Neural cell (in vitro differentiated cells): Measurements from ENCODE around the gene TSEN34. TPM values are rescaled to one million over a fixed set of nuclear protein-coding genes. Genes with fewer than 3 reads are reported as not detected.

Experiments
- H2AFZ ChIP-seq: fragments of 200-600, 300-800 bp; sonication (generic), shearing (Covaris generic); 2 replicates; pipeline ENCODE4 v1.6.0; 2014; ENCODE audit warnings: low read depth, mild to moderate bottlenecking, antibody characterized with exemption, low read length, moderate library complexity
- H3F3A ChIP-seq: fragments of 200-600 bp; shearing (Covaris generic); 2 replicates; pipeline ENCODE4 v1.6.1; 2016; ENCODE audit warnings: mild to moderate bottlenecking, moderate library complexity, mixed read lengths, antibody characterized with exemption, low read length; ENCODE audit not compliant: insufficient read depth, poor library complexity, severe bottlenecking
- H3K27ac ChIP-seq: fragments of 200-600, 300-800 bp; sonication (generic), shearing (Covaris generic); 2 replicates; pipeline ENCODE4 v1.5.1; 2014; ENCODE audit warnings: mild to moderate bottlenecking, low read length, moderate library complexity
- H3K27me3 ChIP-seq: fragments of 300-800, 200-600 bp; sonication (generic), shearing (Covaris generic); 2 replicates; pipeline ENCODE4 v1.6.0; 2014; ENCODE audit warnings: mild to moderate bottlenecking, low read depth, low read length, moderate library complexity; ENCODE audit not compliant: insufficient read depth
- H3K36me3 ChIP-seq: fragments of 300-800, 200-600 bp; sonication (generic), shearing (Covaris generic); 2 replicates; pipeline ENCODE4 v1.5.1; 2014; ENCODE audit warnings: mild to moderate bottlenecking, antibody characterized with exemption, low read length, moderate library complexity; ENCODE audit not compliant: insufficient read depth
- H3K4me2 ChIP-seq: fragments of 300-800, 200-600 bp; sonication (generic), shearing (Covaris generic); 2 replicates; pipeline ENCODE4 v1.6.0; 2014; ENCODE audit warnings: mild to moderate bottlenecking, low read length
- H3K4me3 ChIP-seq: fragments of 300-800, 200-600 bp; sonication (generic), shearing (Covaris generic); 2 replicates; pipeline ENCODE4 v1.5.1; 2014; ENCODE audit warnings: mild to moderate bottlenecking, low read length, moderate library complexity
- H3K79me2 ChIP-seq: fragments of 200-600 bp; shearing (Covaris generic); replicated peaks from 2 replicates; pipeline ENCODE4 v1.6.0; 2014; ENCODE audit warnings: mild to moderate bottlenecking, low read length, moderate library complexity; ENCODE audit not compliant: insufficient read depth
- H3K9ac ChIP-seq: fragments of 300-800, 200-600 bp; sonication (generic), shearing (Covaris generic); 2 replicates; pipeline ENCODE4 v1.6.1; 2016; ENCODE audit warnings: mild to moderate bottlenecking, low read length, mixed read lengths
- H3K9me2 ChIP-seq: fragments of 200-600 bp; shearing (Covaris generic); 2 replicates; pipeline ENCODE4 v1.6.1; 2016; ENCODE audit warnings: mild to moderate bottlenecking, low read length, mixed read lengths; ENCODE audit not compliant: insufficient read depth
- H3K9me3 ChIP-seq: fragments of 200-600, 300-800 bp; sonication (generic), shearing (Covaris generic); 2 replicates; pipeline ENCODE4 v1.6.1; 2016; ENCODE audit warnings: mild to moderate bottlenecking, mixed run types, low read length, moderate library complexity, mixed read lengths
- H4K20me1 ChIP-seq: fragments of 200-600 bp; shearing (Covaris generic); 2 replicates; pipeline ENCODE4 v1.6.1; 2016; ENCODE audit warnings: mild to moderate bottlenecking, mixed run types; ENCODE audit not compliant: insufficient read depth
- CTCF ChIP-seq: fragments of 450-650 bp; IDR thresholded peaks from 2 replicates; pipeline ENCODE4 v1.5.1; 2014; ENCODE audit warnings: antibody characterized with exemption, mild to moderate bottlenecking, moderate library complexity; ENCODE audit not compliant: poor library complexity, severe bottlenecking
- EP300 ChIP-seq: fragments of 450-650 bp; conservative IDR thresholded peaks from 2 replicates; pipeline ENCODE4 v1.6.1; 2014; ENCODE audit warnings: antibody characterized with exemption, mild to moderate bottlenecking, moderate library complexity; ENCODE audit not compliant: poor library complexity, severe bottlenecking
- EZH2 ChIP-seq: fragments of 200-600, 300-800 bp; shearing (Covaris generic), sonication (generic); IDR thresholded peaks from 2 replicates; pipeline ENCODE4 v1.6.1; 2014; ENCODE audit warnings: antibody characterized with exemption, low read length, borderline replicate concordance, mild to moderate bottlenecking; ENCODE audit not compliant: insufficient read depth, poor library complexity, severe bottlenecking
- MXI1 ChIP-seq: fragments of 450-650 bp; conservative IDR thresholded peaks from 2 replicates; pipeline ENCODE4 v1.6.1; 2014; ENCODE audit warnings: antibody characterized with exemption, mild to moderate bottlenecking; ENCODE audit not compliant: poor library complexity, severe bottlenecking
- POLR2AphosphoS5 ChIP-seq: IDR thresholded peaks from 2 replicates; pipeline ENCODE4 v1.6.1; 2012
- RAD21 ChIP-seq: fragments of 450-650 bp; conservative IDR thresholded peaks from 2 replicates; pipeline ENCODE4 v1.6.1; 2014; ENCODE audit warnings: antibody characterized with exemption, mild to moderate bottlenecking, moderate library complexity
- REST ChIP-seq: IDR thresholded peaks from 2 replicates; pipeline ENCODE4 v1.6.1; 2012; ENCODE audit warnings: borderline replicate concordance
- SMC3 ChIP-seq: fragments of 450-650 bp; conservative IDR thresholded peaks from 2 replicates; pipeline ENCODE4 v1.6.1; 2014; ENCODE audit warnings: antibody characterized with exemption, mild to moderate bottlenecking, moderate library complexity; ENCODE audit not compliant: poor library complexity
- TAF1 ChIP-seq: IDR thresholded peaks from 2 replicates; pipeline ENCODE4 v1.6.1; 2012; ENCODE audit warnings: low read depth
- polyA plus RNA-seq: library from polyadenylated mRNA; depleted of rRNA; stranded (reverse); fragments of >200 nt; gene quantifications from 2 replicates; pipeline ENCODE4 v1.2.3, GENCODE V29; 2014

TSEN34 gene
- polyA plus RNA-seq, 1 donor from 2014 or later: 113 TPM

GRCh38 chr19:54153731-54154326 lies 37.3 kb upstream of the TSEN34 start:
- TF ChIP-seq POLR2AphosphoS5 (no peak), EP300 (no peak), MXI1 (no peak), EZH2 (no peak), SMC3 (no peak), CTCF (no peak), RAD21 (no peak), TAF1 (no peak), REST (no peak)
- Histone ChIP-seq H3K27ac (no peak overlapping the region), H3K27me3 (no peaks in the 10 kb centered on the region), H3K9me2 (no peaks in the 10 kb centered on the region), H3F3A (no peaks in the 10 kb centered on the region), H4K20me1 (no peaks in the 10 kb centered on the region), H3K36me3 (no peaks in the 10 kb centered on the region), H3K9ac (no peak overlapping the region), H2AFZ (no peak overlapping the region), H3K9me3 (no peaks in the 10 kb centered on the region), H3K79me2 (peaks cover 6% of the 10 kb centered on the region), H3K4me3 (no peak overlapping the region), H3K4me2 (no peak overlapping the region)

GRCh38 chr19:54154603-54155345 lies 36.3 kb upstream of the TSEN34 start:
- no peaks in the 10 kb centered on the region for H3F3A ChIP-seq
- H3K27me3 ChIP-seq: no peaks in the 10 kb centered on the region
- H3K79me2 ChIP-seq: peaks cover 9% of the 10 kb centered on the region
- no peak overlapping the region for H3K9ac ChIP-seq
- TF ChIP-seq EZH2 (no peak), EP300 (no peak), SMC3 (no peak), CTCF (no peak), TAF1 (no peak), RAD21 (no peak), REST (no peak), MXI1 (no peak), POLR2AphosphoS5 (no peak)
- H3K4me2 ChIP-seq: no peak overlapping the region
- H3K27ac ChIP-seq: no peak overlapping the region
- H3K36me3 ChIP-seq: no peaks in the 10 kb centered on the region
- no peaks in the 10 kb centered on the region for H4K20me1 ChIP-seq
- H2AFZ ChIP-seq: no peak overlapping the region
- no peaks in the 10 kb centered on the region for H3K9me3 ChIP-seq
- H3K9me2 ChIP-seq: no peaks in the 10 kb centered on the region
- no peak overlapping the region for H3K4me3 ChIP-seq
